Endothelial cell of umbilical vein (primary cell): ENCODE results near the gene CPSF4. TPM values are rescaled to one million over a fixed set of nuclear protein-coding genes. Genes with fewer than 3 reads are reported as not detected.

Source experiments
- BruUV-seq: library from RNA; stranded (reverse); fragments of 400-500 nt; replicated peaks from 2 replicates; lab custom pipeline; 2021; lab: Mats Ljungman, UMichigan
- CTCF ChIA-PET: fragments of 300-600, 350-600 bp; sonication (Branson Sonifier 250); formaldehyde crosslinking; loops from one replicate; lab custom pipeline; 2021; ENCODE audit warnings: antibody characterized with exemption, inconsistent platforms; lab: Charles Lee
- POLR2A ChIA-PET: fragments of 300-600, 350-600 bp; sonication (Branson Sonifier 250); formaldehyde crosslinking; loops from one replicate; lab custom pipeline; 2021; ENCODE audit warnings: antibody characterized with exemption, inconsistent platforms; lab: Charles Lee
- DNase-seq: peaks from one replicate; pipeline ENCODE4 v3.0.0-alpha.2; 2011; ENCODE audit warnings: low read depth, low spot score
- FAIRE-seq: peaks from 2 replicates; lab custom pipeline; 2011; peaks lifted over from hg19 to GRCh38; lab: Jason Lieb, UNC
- H2AFZ ChIP-seq: 2 replicates; pipeline ENCODE4 v1.6.0; 2012; ENCODE audit warnings: low read depth, low read length, control low read depth, inconsistent platforms
- H3K27ac ChIP-seq: 2 replicates; pipeline ENCODE4 v1.5.1; 2011; ENCODE audit warnings: low read depth, mild to moderate bottlenecking, control low read depth, low read length, moderate library complexity; ENCODE audit not compliant: insufficient read depth
- H3K27me3 ChIP-seq, 2 experiments: 2 replicates each; pipeline versions ENCODE4 v1.6.0 to v1.6.1; 2011; ENCODE audit warnings: low read length in 2 of 2, mixed read lengths in 1 of 2; ENCODE audit not compliant: control insufficient read depth in 2 of 2, insufficient read depth in 2 of 2
- H3K36me3 ChIP-seq, 2 experiments: 2 replicates in 1 of 2; 3 replicates in 1 of 2; pipeline ENCODE4 v1.5.1; 2011; ENCODE audit warnings: low read length in 2 of 2, mild to moderate bottlenecking in 1 of 2, moderate library complexity in 1 of 2; ENCODE audit not compliant: control insufficient read depth in 2 of 2, insufficient read depth in 2 of 2; ENCODE audit errors: extremely low read depth in 1 of 2
- H3K4me1 ChIP-seq: 3 replicates; pipeline ENCODE4 v1.5.1; 2011; ENCODE audit warnings: mild to moderate bottlenecking, low read length; ENCODE audit not compliant: control insufficient read depth, insufficient read depth; ENCODE audit errors: extremely low read depth
- H3K4me2 ChIP-seq: 2 replicates; pipeline ENCODE4 v1.6.1; 2011; ENCODE audit warnings: low read length, control low read depth, mixed read lengths; ENCODE audit not compliant: insufficient read depth
- H3K4me3 ChIP-seq, 3 experiments: fragments of 200-600 bp in 1 of 3; sonication (generic), shearing (Covaris generic) in 1 of 3; replicated peaks in 1 of 3; 2 replicates each; pipeline ENCODE4 v1.5.1; 2011 to 2016; ENCODE audit warnings: control low read depth in 3 of 3, low read length in 3 of 3, mild to moderate bottlenecking in 2 of 3, inconsistent platforms in 1 of 3, low read depth in 1 of 3, moderate library complexity in 1 of 3; ENCODE audit not compliant: insufficient read depth in 1 of 3
- H3K79me2 ChIP-seq: 2 replicates; pipeline ENCODE4 v1.6.0; 2012; ENCODE audit warnings: low read length, inconsistent platforms; ENCODE audit not compliant: control insufficient read depth, insufficient read depth
- H3K9ac ChIP-seq: replicated peaks from 2 replicates; pipeline ENCODE3; 2011; ENCODE audit warnings: low read length, control low read depth; ENCODE audit not compliant: insufficient read depth; ENCODE audit errors: extremely low read depth
- H3K9me1 ChIP-seq: replicated peaks from 3 replicates; pipeline ENCODE4 v1.6.0; 2011; ENCODE audit warnings: mild to moderate bottlenecking, low read length; ENCODE audit not compliant: control insufficient read depth, insufficient read depth; ENCODE audit errors: extremely low read depth
- H3K9me3 ChIP-seq: replicated peaks from 2 replicates; pipeline ENCODE4 v1.5.1; 2012; ENCODE audit warnings: low read length, inconsistent platforms; ENCODE audit not compliant: control insufficient read depth, insufficient read depth
- H4K20me1 ChIP-seq: replicated peaks from 2 replicates; pipeline ENCODE3; 2011; ENCODE audit warnings: mild to moderate bottlenecking, low read length; ENCODE audit not compliant: control insufficient read depth, insufficient read depth; ENCODE audit errors: extremely low read depth
- CTCF ChIP-seq, 2 donors: IDR thresholded peaks; 1 replicate in 1 of 2; 2 replicates in 1 of 2; pipeline ENCODE4 v1.5.1; 2011; ENCODE audit warnings: low read length in 2 of 2, mild to moderate bottlenecking in 2 of 2, moderate library complexity in 2 of 2, control low read depth in 1 of 2, inconsistent platforms in 1 of 2, low read depth in 1 of 2; ENCODE audit not compliant: insufficient read depth in 1 of 2; ENCODE audit errors: extremely low read depth in 1 of 2
- EZH2 ChIP-seq: IDR thresholded peaks from 2 replicates; pipeline ENCODE4 v1.6.1; 2012; ENCODE audit warnings: borderline replicate concordance, low read depth, mild to moderate bottlenecking, moderate library complexity, low read length, inconsistent platforms; ENCODE audit not compliant: severe bottlenecking
- FOS ChIP-seq: IDR thresholded peaks from 2 replicates; pipeline ENCODE4 v1.6.1; 2011; ENCODE audit warnings: mild to moderate bottlenecking, low read length, moderate library complexity, borderline replicate concordance; ENCODE audit not compliant: insufficient read depth
- POLR2AphosphoS5 ChIP-seq: IDR thresholded peaks from 2 replicates; pipeline ENCODE4 v1.6.1; 2012; ENCODE audit warnings: low read depth, mild to moderate bottlenecking, control low read depth, low read length, moderate library complexity; ENCODE audit not compliant: insufficient read depth
- dilution Hi-C: fragments of 300-500 bp; cut with MboI; formaldehyde crosslinking; loops from one replicate; pipeline ENCODE4 v1.15.0; 2019; ENCODE audit warnings: low sequenced_read_pairs; ENCODE audit not compliant: extremely low pct_ligation_motif_present
- intact Hi-C: fragments of 100-400 bp; cut with micrococcal nuclease; formaldehyde crosslinking; loops from one replicate; pipeline ENCODE4 v1.10.0; 2022
- polyA plus RNA-seq, 4 experiments: library from polyadenylated mRNA; depleted of rRNA in 3 of 4; stranded (reverse) in 3 of 4; unstranded in 1 of 4; fragments of >200 nt; gene quantifications; 2 replicates each; pipeline versions ENCODE4 v1.2.1 to v1.2.3, GENCODE V29; 2011 to 2012; ENCODE audit warnings: missing spikeins in 1 of 4
- total RNA-seq: library from RNA; stranded (reverse); gene quantifications from 2 replicates; pipeline ENCODE4 v1.2.3, GENCODE V29; 2021
- TF ChIP-seq, protein P1 (sequence below): IDR thresholded peaks from 2 replicates; pipeline ENCODE4 v1.6.1; 2011; ENCODE audit not compliant: insufficient read depth, insufficient read length

CPSF4 gene
- total and polyA plus RNA-seq, 2 donors (not counting 3 experiments of a cell fraction or from before 2014, with no cell fraction given) = 51.5 to 53.0 TPM

DNA sequence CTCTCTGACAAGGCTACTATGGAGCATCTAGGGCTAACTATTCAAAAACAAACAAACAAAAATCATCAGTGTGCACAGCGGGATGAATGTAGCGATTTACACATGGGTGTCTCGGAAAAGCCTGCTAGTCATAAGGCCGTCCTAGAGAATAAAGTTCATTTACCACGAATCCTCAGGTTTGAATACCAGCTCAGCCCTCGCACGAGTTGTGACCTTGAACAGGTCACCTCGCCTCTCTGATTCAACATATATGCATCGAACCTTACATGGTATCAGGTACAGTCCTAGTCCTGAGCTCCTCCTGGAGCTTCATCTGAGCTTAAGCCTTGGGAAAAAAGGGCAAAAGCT is 26.7 kb downstream of the CPSF4 start:
- POLR2A ChIA-PET = interaction anchor here (0.5 kb wide), 1 partner anchor 19 kb away, joined by 6 read pairs; no protein-coding TSS in a partner anchor
- FAIRE-seq = peak; percentile 12
- dilution Hi-C loops (no loop called here), intact Hi-C loops (no loop called here)
- Histone ChIP-seq H3K4me1 (peaks cover 9% of the 10 kb centered on the region), H3K4me3 (peak overlapping the region; percentile 32 to 91 (median 64)), H2AFZ (no peak overlapping the region), H3K79me2 (peaks cover 50% of the 10 kb centered on the region), H3K27ac (peak overlapping the region; percentile 64), H3K9me3 (no peaks in the 10 kb centered on the region), H3K9ac (peak overlapping the region; percentile 87), H4K20me1 (no peaks in the 10 kb centered on the region), H3K4me2 (peak overlapping the region; percentile 96), H3K9me1 (no peaks in the 10 kb centered on the region), H3K27me3 (no peaks in the 10 kb centered on the region), H3K36me3 (peaks cover 3 to 6% of the 10 kb centered on the region in 2 experiments)
- DNase-seq = no peak
- BruUV-seq = TSS peak; percentile 55
- TF ChIP-seq CTCF (IDR thresholded peaks at IDR 0.05; ENCODE audit: extremely low read depth in 1 of 2, insufficient read depth in 1 of 2, low read depth in 1 of 2, low read length in 2 of 2) (no peak), POLR2AphosphoS5 (no peak), FOS (no peak), EZH2 (no peak)
- TF ChIP-seq, protein P1, sequence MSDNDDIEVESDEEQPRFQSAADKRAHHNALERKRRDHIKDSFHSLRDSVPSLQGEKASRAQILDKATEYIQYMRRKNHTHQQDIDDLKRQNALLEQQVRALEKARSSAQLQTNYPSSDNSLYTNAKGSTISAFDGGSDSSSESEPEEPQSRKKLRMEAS = no peak
- CTCF ChIA-PET = no interaction called here
